GM10248 (cell line): ENCODE measurements around the gene MEIKIN.

Experiments
- CTCF ChIA-PET: fragments of 300-600 bp; sonication (Branson Sonifier 250); formaldehyde crosslinking; extraction: SDS; loops from one replicate; lab custom pipeline; 2021; ENCODE audit warnings: antibody characterized with exemption; lab: Yijun Ruan, JAX
- POLR2A ChIA-PET: fragments of 350-650 bp; sonication (Branson Sonifier 250); formaldehyde crosslinking; extraction: SDS; loops from one replicate; lab custom pipeline; 2020; ENCODE audit warnings: antibody characterized with exemption; lab: Yijun Ruan, JAX
- DNase-seq: peaks from one replicate; pipeline ENCODE4 v3.0.0; 2012; ENCODE audit errors: extremely low spot score
- TF ChIP-seq, protein P1 (sequence below): IDR thresholded peaks from 2 replicates; pipeline ENCODE4 v1.5.1; 2012; ENCODE audit warnings: mild to moderate bottlenecking, low read depth; ENCODE audit errors: extremely low read depth, missing control alignments, control extremely low read depth

Gene MEIKIN

DNA sequence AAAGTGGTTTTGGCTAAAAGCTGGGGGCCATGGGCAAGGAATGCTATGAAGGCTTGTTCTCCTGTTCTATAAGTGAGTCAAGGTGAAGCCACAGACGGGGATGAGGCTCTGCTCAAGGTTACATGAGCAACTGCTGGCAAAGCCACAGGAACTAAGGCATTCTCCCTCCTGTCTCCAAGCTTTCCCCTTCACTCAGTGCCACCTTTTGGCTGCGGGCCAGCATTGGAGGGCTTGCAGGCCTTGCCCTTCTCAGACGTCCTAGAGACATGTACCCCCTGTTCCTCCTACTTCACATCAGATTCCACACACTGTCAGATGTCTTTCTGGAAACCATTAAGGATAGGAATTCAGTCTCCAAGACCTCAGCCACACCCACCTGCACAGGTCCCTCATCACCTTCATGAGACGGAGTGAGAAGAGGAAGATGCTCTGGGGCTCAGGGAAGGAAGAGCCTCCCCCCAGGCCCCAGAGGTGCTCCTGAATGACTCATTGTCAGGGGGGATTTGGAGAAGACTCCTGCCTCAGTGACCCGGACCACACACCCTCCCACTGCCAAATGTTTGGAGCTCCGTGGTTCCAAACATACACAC lies 20.5 kb upstream of the MEIKIN start:
- CTCF ChIA-PET: interaction anchor here (1.3 to 1.6 kb wide), 2 partner anchors 8 to 42 kb away, joined by 3 to 4 read pairs; no protein-coding TSS in a partner anchor
- POLR2A ChIA-PET: no interaction called here
- TF ChIP-seq, protein P1, sequence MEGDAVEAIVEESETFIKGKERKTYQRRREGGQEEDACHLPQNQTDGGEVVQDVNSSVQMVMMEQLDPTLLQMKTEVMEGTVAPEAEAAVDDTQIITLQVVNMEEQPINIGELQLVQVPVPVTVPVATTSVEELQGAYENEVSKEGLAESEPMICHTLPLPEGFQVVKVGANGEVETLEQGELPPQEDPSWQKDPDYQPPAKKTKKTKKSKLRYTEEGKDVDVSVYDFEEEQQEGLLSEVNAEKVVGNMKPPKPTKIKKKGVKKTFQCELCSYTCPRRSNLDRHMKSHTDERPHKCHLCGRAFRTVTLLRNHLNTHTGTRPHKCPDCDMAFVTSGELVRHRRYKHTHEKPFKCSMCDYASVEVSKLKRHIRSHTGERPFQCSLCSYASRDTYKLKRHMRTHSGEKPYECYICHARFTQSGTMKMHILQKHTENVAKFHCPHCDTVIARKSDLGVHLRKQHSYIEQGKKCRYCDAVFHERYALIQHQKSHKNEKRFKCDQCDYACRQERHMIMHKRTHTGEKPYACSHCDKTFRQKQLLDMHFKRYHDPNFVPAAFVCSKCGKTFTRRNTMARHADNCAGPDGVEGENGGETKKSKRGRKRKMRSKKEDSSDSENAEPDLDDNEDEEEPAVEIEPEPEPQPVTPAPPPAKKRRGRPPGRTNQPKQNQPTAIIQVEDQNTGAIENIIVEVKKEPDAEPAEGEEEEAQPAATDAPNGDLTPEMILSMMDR: no peak
- DNase-seq: no peak

DNA sequence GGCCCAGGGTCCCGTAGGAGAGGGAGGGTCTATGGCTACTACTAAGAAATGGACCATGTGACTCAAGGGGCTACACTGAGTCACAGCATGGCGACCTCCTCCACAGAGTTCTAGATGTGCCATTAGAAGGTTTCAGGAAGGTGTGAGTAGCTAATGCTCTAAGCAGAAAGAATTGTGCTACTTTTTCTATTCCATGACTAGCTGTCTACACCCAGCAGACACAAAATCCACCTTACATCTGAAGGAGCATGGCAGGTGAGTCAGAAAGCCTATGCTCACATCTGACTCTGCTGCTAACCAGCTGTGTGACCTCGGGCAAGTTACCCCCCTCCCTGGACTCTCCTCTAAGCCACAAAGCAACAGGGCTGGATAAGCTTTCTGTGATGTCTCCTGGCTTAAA lies 14.4 kb upstream of the MEIKIN start:
- no peak for DNase-seq
- ChIA-PET CTCF (no interaction called here), POLR2A (no interaction called here)
- TF ChIP-seq, protein P1: no peak

DNA sequence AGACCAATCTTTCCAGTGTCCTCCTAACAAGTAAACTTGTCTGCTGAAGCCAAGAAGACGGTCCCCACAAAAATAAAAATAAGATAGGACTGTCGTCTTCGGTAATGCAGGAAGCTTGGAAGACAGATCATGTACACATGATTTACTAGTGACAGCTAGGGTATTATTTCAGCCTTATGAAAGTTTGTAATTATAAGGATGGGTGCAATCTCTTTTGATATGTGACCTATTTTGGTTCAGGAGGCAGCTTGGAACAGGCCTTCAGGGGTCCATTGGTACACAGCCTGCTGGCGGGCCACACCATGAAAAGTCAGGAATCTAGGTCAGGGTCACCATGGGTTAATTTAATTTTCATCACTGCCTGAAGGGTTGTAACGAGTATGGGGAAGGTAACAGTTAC lies 13.7 kb upstream of the MEIKIN start:
- ChIA-PET CTCF (no interaction called here), POLR2A (no interaction called here)
- TF ChIP-seq, protein P1: no peak
- no peak for DNase-seq

DNA sequence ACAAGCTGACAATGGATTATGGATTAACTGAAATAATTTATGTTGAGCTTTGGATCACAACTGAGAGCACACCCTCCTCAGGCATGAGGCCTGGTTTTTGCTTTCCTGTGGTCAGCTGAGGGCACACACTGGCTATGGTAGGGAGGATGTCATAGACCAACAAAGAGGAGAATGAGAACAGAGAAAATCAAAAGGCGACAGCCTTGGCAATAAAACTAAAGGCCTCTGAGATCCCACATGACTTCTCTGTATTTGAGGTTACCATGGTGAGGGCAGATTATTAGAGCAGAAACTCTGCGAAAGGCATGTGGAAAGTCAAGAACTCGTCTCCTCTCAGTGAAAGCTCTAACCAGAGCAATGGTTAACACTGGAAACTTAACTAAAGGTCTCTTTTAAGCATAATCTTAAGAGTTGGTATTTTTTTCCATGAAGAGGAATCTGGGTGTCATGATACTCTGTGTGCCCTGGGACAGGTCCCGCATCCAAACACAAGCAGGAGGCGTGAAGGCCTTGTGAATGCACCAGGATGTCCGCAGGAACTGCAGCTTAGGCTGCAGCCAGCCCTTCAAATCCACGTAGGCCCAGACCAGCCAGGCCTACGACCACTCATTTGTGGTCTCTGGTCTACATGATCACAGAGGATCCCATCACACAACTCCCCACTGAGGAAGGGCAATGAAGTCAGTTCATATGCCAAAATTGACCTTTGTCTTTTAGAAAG lies 12.4 kb upstream of the MEIKIN start:
- no peak for DNase-seq
- TF ChIP-seq, protein P1: no peak
- CTCF ChIA-PET: interaction anchor here (1.0 kb wide), 2 partner anchors 8 to 49 kb away, joined by 3 to 4 read pairs; no protein-coding TSS in a partner anchor
- POLR2A ChIA-PET: no interaction called here

DNA sequence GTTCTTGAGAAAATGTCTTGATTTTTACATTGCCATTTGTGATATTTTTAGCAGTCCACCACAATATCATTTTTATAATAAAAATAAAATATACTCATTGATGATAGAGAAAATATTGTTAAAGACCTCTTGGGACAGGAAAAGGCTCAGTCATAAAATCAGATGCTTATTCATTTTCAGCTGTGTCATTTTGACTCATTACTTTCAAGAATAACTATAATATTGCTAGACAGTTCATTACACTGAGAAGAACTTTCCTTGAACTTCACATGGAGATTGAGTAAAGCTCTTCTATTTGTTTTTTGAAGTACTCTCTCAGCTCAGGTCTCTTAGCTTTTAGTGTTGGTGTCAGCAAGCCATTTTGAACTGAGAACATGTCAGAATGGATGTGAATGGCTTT lies 8.5 kb upstream of the MEIKIN start:
- CTCF ChIA-PET: interaction anchor here (1.2 to 1.5 kb wide), 2 partner anchors 55 to 365 kb away, joined by 3 to 4 read pairs; no protein-coding TSS in a partner anchor
- POLR2A ChIA-PET: no interaction called here
- TF ChIP-seq, protein P1: no peak
- no peak for DNase-seq

DNA sequence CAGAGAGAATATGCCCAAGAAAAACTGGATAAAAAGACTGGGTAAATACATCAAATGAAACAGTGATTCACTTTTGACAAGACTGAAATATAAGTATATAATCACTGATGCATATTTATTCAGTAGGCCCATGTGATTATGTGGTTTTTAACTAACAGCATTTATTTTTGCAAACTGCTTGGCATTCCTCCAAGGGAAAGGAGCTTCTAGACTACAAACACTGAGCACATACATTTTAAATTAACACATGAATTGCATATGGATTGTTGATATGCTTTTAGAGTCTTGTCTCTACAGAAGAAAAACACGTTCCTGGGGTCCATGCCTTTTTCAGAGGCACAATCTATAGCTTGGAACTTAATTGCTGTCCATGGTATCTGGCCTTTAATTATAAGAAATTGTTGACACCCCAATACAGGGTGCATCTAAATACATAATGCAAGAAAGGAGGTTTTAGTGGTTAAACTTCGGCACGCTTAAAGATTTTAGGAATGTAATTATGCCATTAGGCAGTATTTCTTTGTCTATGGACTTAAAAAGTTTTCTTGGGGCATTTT lies 6.9 kb upstream of the MEIKIN start:
- TF ChIP-seq, protein P1: no peak
- CTCF ChIA-PET: interaction anchor here (1.0 kb wide), 1 partner anchor 8 kb away, joined by 3 read pairs; no protein-coding TSS in a partner anchor
- no peak for DNase-seq
- POLR2A ChIA-PET: no interaction called here
